HepG2 (cell line): ENCODE results near the gene PDP2. TPM values are rescaled to one million over a fixed set of nuclear protein-coding genes. Genes with fewer than 3 reads are reported as not detected.

Source experiments
- AHDC1 ChIP-seq: sonication (generic); formaldehyde crosslinking; IDR thresholded peaks from 2 replicates; pipeline ENCODE4 v1.5.1; 2020; ENCODE audit warnings: mild to moderate bottlenecking, missing genetic modification reagents, borderline replicate concordance
- AHR ChIP-seq: IDR thresholded peaks from 2 replicates; pipeline ENCODE4 v1.6.1; 2018; ENCODE audit warnings: missing genetic modification reagents, missing compliant biosample characterization
- ARID2 ChIP-seq: sonication (generic); formaldehyde crosslinking; IDR thresholded peaks from 2 replicates; pipeline ENCODE4 v1.8.1; 2022; ENCODE audit warnings: mild to moderate bottlenecking, missing genetic modification reagents, borderline replicate concordance
- BHLHE40 ChIP-seq: IDR thresholded peaks from 2 replicates; pipeline ENCODE4 v1.6.1; 2011; ENCODE audit warnings: low read length, improper control_type of control experiment
- CBX1 ChIP-seq: IDR thresholded peaks from one replicate; pipeline ENCODE4 v1.6.1; 2016; ENCODE audit warnings: antibody characterized with exemption, low read depth
- HNRNPH1 ChIP-seq: fragments of 200-400 bp; formaldehyde crosslinking; optimal IDR thresholded peaks from 2 replicates; pipeline ENCODE3; 2017; ENCODE audit warnings: mild to moderate bottlenecking, low read depth, low read length
- LBX2 ChIP-seq: sonication (generic); formaldehyde crosslinking; IDR thresholded peaks from 2 replicates; pipeline ENCODE4 v1.5.0; 2020; ENCODE audit warnings: missing genetic modification reagents, mild to moderate bottlenecking, borderline replicate concordance
- MTERF4 ChIP-seq: sonication (generic); formaldehyde crosslinking; IDR thresholded peaks from 2 replicates; pipeline ENCODE4 v1.8.0; 2023; ENCODE audit warnings: mild to moderate bottlenecking, missing genetic modification reagents
- NAIF1 ChIP-seq: sonication (generic); formaldehyde crosslinking; IDR thresholded peaks from 2 replicates; pipeline ENCODE4 v1.5.0; 2020; ENCODE audit warnings: mild to moderate bottlenecking, missing genetic modification reagents, borderline replicate concordance
- NFE2L1 ChIP-seq: sonication (generic); formaldehyde crosslinking; IDR thresholded peaks from 2 replicates; pipeline ENCODE4 v1.4.0; 2020; ENCODE audit warnings: missing genetic modification reagents, mild to moderate bottlenecking, borderline replicate concordance
- NR2F2 ChIP-seq: IDR thresholded peaks from 2 replicates; pipeline ENCODE4 v1.6.1; 2012; ENCODE audit warnings: low read depth, inconsistent platforms, borderline replicate concordance
- SALL2 ChIP-seq: sonication (generic); formaldehyde crosslinking; IDR thresholded peaks from 2 replicates; pipeline ENCODE4 v1.8.1; 2023; ENCODE audit warnings: mild to moderate bottlenecking, missing genetic modification reagents, inconsistent platforms
- TBX2 ChIP-seq: sonication (generic); formaldehyde crosslinking; IDR thresholded peaks from 2 replicates; pipeline ENCODE4 v1.5.0; 2020; ENCODE audit warnings: missing genetic modification reagents, mild to moderate bottlenecking, borderline replicate concordance
- ZBTB4 ChIP-seq: sonication (generic); formaldehyde crosslinking; IDR thresholded peaks from 2 replicates; pipeline ENCODE4 v1.4.0; 2020; ENCODE audit warnings: missing genetic modification reagents, mild to moderate bottlenecking, borderline replicate concordance
- ZNF12 ChIP-seq: sonication (generic); formaldehyde crosslinking; IDR thresholded peaks from 2 replicates; pipeline ENCODE4 v1.5.0; 2020; ENCODE audit warnings: missing genetic modification reagents
- ZNF235 ChIP-seq: sonication (generic); formaldehyde crosslinking; IDR thresholded peaks from 2 replicates; pipeline ENCODE4 v1.8.1; 2023; ENCODE audit warnings: mild to moderate bottlenecking, missing genetic modification reagents, borderline replicate concordance
- ZNF441 ChIP-seq: sonication (generic); formaldehyde crosslinking; IDR thresholded peaks from 2 replicates; pipeline ENCODE4 v1.7.0; 2021; ENCODE audit warnings: missing genetic modification reagents, borderline replicate concordance
- ZNF7 ChIP-seq: IDR thresholded peaks from 2 replicates; pipeline ENCODE4 v1.6.1; 2016; ENCODE audit warnings: missing biosample characterization, missing genetic modification reagents
- polyA plus RNA-seq, 8 experiments: library from polyadenylated mRNA; depleted of rRNA in 3 of 8; stranded (reverse) in 7 of 8; unstranded in 1 of 8; fragments of >200 nt; fragmentation: Illumina TruSeq in 4 of 8; extraction: Trizol in 4 of 8; gene quantifications; 2 replicates each; pipeline versions ENCODE4 v1.2.1 to v1.2.3, GENCODE V29; 2011 to 2016; ENCODE audit warnings: low read depth in 4 of 8, missing spikeins in 1 of 8, mixed read lengths in 1 of 8; ENCODE audit not compliant: insufficient read depth in 1 of 8
- total RNA-seq, 5 experiments: library from RNA; depleted of rRNA; stranded (reverse); fragments of >200 nt; fragmentation: Illumina TruSeq; extraction: Trizol; gene quantifications; 2 replicates each; pipeline ENCODE4 v1.2.3, GENCODE V29; 2016; ENCODE audit warnings: low read depth in 1 of 5

Gene PDP2
- total and polyA plus RNA-seq, 2 of the 13 experiments (the other 11 are each of a cell fraction or from before 2014, with no cell fraction given): 12.8 to 15.8 TPM

GRCh38 chr16:66904846-66905632, 24.7 kb downstream of the PDP2 start (continued):
- TF ChIP-seq ZBTB4 (CRISPR knock-in tag): no peak; the same call in 1 of the 2 replicates
- TF ChIP-seq BHLHE40: 0 out of 2 replicates have a peak, but pooled peaks have one; percentile 34
- peak; percentile 69; the same call in 1 of the 2 replicates for TF ChIP-seq NR2F2
- 0 out of 2 replicates have a peak, but pooled peaks have one; percentile 23 for TF ChIP-seq ZNF12 (CRISPR knock-in tag)
- peak; percentile 13 for TF ChIP-seq CBX1
- no peak for TF ChIP-seq NAIF1
- 0 out of 2 replicates have a peak, but pooled peaks have one; percentile 2 for TF ChIP-seq ZNF235 (CRISPR knock-in tag)
- TF ChIP-seq SALL2 (CRISPR knock-in tag): peak; percentile 11; the same call in 1 of the 2 replicates
- peak; percentile 13; the same call in 1 of the 2 replicates for TF ChIP-seq ZNF7 (CRISPR knock-in tag)
- no peak for TF ChIP-seq NFE2L1
- no peak for TF ChIP-seq LBX2 (CRISPR knock-in tag)
- TF ChIP-seq AHDC1 (CRISPR knock-in tag): peak; percentile 42; the same call in 1 of the 2 replicates
- peak; percentile 36; the same call in 1 of the 2 replicates for TF ChIP-seq TBX2
- peak; percentile 55; the same call in 1 of the 2 replicates for TF ChIP-seq ZNF441 (CRISPR knock-in tag)
- TF ChIP-seq MTERF4 (CRISPR knock-in tag): no peak; the same call in 1 of the 2 replicates
- no peak; the same call in 1 of the 2 replicates for TF ChIP-seq AHR (CRISPR knock-in tag)
- TF ChIP-seq ARID2 (CRISPR knock-in tag): 0 out of 2 replicates have a peak, but pooled peaks have one; percentile 1
- no peak for TF ChIP-seq HNRNPH1
